Spleen (tissue), 7 donors: Measurements from ENCODE around the gene DCX.

Experiments
- POLR2A ChIP-seq, 3 donors: fragments of 450-650 bp; IDR thresholded peaks; one replicate each; pipeline ENCODE4 v1.5.1; 2017; ENCODE audit warnings: antibody characterized with exemption in 3 of 3, mild to moderate bottlenecking in 1 of 3
- TF ChIP-seq, protein P1 (sequence below), 11 experiments: fragments of 200-600 bp in 7 of 11; fragments of 450-650 bp in 4 of 11; sonication (generic) in 4 of 11; IDR thresholded peaks in 8 of 11; conservative IDR thresholded peaks in 3 of 11; 1 replicate in 7 of 11; 2 replicates in 4 of 11; pipeline versions ENCODE4 v1.4.0 to v1.8.0; 2016 to 2021; ENCODE audit warnings: antibody characterized with exemption in 11 of 11, inconsistent platforms in 4 of 11, mild to moderate bottlenecking in 1 of 11
- donor health status: DM: no; HTN: no; CAD: no; lungs with moderate emphysema.
- donor health status: DM: no; HTN: no; CAD: no.
- donor health status: DM: no; HTN: no; CAD: no.

DNA sequence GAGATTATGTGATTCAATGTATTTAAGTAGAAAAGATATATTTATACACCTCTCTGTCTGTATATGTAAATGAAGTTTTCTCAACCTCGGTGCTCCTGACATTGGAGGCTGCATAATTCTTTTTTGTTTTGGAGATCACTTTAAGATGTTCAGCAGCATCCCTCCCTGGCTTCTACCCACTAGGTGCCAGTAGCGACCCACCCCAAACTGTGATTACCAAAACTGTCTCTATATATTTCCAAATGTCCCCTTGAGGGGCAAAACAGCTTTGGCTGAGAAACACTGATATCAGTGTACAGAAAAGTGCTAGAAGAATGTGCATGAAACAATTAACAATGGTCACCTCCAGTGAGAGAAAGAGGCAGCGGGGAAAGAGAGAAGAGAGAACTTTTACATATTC, 51.2 kb downstream of the DCX start:
- TF ChIP-seq, protein P1, sequence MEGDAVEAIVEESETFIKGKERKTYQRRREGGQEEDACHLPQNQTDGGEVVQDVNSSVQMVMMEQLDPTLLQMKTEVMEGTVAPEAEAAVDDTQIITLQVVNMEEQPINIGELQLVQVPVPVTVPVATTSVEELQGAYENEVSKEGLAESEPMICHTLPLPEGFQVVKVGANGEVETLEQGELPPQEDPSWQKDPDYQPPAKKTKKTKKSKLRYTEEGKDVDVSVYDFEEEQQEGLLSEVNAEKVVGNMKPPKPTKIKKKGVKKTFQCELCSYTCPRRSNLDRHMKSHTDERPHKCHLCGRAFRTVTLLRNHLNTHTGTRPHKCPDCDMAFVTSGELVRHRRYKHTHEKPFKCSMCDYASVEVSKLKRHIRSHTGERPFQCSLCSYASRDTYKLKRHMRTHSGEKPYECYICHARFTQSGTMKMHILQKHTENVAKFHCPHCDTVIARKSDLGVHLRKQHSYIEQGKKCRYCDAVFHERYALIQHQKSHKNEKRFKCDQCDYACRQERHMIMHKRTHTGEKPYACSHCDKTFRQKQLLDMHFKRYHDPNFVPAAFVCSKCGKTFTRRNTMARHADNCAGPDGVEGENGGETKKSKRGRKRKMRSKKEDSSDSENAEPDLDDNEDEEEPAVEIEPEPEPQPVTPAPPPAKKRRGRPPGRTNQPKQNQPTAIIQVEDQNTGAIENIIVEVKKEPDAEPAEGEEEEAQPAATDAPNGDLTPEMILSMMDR (IDR thresholded peaks at IDR 0.05 in 8 of 11, conservative IDR thresholded peaks at IDR 0.05 in 3 of 11): no peak
- no peak for TF ChIP-seq POLR2A (IDR thresholded peaks at IDR 0.05)
